Measurements from ENCODE around the gene NOXO1.

NOXO1 gene

GRCh38 chr16:2009791-2010510 lies 28.7 kb upstream of the NOXO1 start, which contains the start of gene ZNF598:
Gene ZNF598 (minus strand): TSS chr16:2009821.
- DNase-seq = peak; percentile 91

GRCh38 chr16:2009164-2009711 lies 28.0 kb upstream of the NOXO1 start:
- DNase-seq = no peak

- no peak for DNase-seq
Observed at GRCh38 chr16:2008631-2009163, 27.4 kb upstream of the NOXO1 start.

- DNase-seq = no peak
Observed at GRCh38 chr16:2008009-2008526, 26.8 kb upstream of the NOXO1 start.

GRCh38 chr16:2007081-2007836 lies 26.0 kb upstream of the NOXO1 start:
- no peak for DNase-seq

GRCh38 chr16:2006317-2006716 lies 25.0 kb upstream of the NOXO1 start:
- no peak for DNase-seq

- no peak for DNase-seq
Observed at GRCh38 chr16:2005646-2006045, 24.4 kb upstream of the NOXO1 start.

- no peak for DNase-seq
Observed at GRCh38 chr16:2004795-2005517, 23.7 kb upstream of the NOXO1 start.

GRCh38 chr16:2003827-2004641 lies 22.8 kb upstream of the NOXO1 start:
- peak; percentile 93 for DNase-seq

- DNase-seq = no peak
Observed at GRCh38 chr16:2003231-2003826, 22.1 kb upstream of the NOXO1 start.

- no peak for DNase-seq
Observed at GRCh38 chr16:2002406-2003230, 21.3 kb upstream of the NOXO1 start.

GRCh38 chr16:2001456-2002355 lies 20.4 kb upstream of the NOXO1 start:
- no peak for DNase-seq

GRCh38 chr16:2001035-2001434 lies 19.8 kb upstream of the NOXO1 start:
- DNase-seq = no peak

- no peak for DNase-seq
Observed at GRCh38 chr16:1999866-2000514, 18.7 kb upstream of the NOXO1 start.

GRCh38 chr16:1998852-1999801 lies 17.9 kb upstream of the NOXO1 start:
- DNase-seq = no peak

GRCh38 chr16:1998360-1998835 lies 17.1 kb upstream of the NOXO1 start:
- DNase-seq = no peak
